Endometrium (tissue), 2 donors: ENCODE data around the gene FYB1.

Source experiments
- FAIRE-seq: peaks from 2 replicates; lab custom pipeline; 2012; peaks lifted over from hg19 to GRCh38; lab: Jason Lieb, UNC
- donor health status: control.
- donor health status: control.

FYB1 gene

DNA sequence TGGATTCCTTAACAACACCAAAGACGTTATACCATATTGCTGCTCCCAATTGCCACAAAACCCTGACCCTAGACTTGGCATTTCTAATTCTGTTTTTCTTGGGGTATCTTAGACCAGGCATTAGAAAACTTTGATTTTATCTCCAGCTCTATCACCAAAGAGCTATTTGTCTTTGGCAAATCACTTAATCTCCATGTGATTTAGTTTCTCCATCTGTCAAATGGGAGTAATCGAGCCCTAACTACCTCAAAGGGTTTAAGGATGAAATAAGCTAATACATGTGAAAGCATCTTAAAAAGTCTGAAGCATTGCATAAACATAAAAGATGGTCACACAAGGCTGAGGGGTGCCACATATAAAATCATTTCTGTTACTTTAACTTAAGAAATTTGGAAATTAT is 60.6 kb downstream of the FYB1 start:
- FAIRE-seq, result no peak

DNA sequence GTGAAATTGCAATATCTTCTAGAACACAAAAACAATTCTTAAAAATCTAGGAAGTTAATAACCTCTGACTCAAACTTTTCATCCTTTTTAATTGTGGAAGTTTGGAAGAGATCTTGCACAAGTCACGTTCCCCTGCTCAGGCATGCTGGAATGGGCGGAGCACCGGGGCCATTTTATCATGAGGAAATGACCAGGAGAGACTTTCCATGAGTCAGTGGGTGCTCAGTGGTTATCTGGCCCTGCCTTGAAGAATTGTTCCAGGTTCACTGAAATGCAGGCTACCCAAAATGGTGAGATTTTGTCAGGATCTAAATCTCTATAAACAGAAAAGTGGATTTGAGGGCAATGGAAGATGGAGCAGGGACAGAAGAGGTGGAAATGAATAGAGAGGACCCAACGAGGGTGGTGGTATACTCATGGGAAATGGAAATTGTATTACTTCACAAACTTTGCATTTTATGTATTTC is 61.2 kb downstream of the FYB1 start:
- no peak for FAIRE-seq

DNA sequence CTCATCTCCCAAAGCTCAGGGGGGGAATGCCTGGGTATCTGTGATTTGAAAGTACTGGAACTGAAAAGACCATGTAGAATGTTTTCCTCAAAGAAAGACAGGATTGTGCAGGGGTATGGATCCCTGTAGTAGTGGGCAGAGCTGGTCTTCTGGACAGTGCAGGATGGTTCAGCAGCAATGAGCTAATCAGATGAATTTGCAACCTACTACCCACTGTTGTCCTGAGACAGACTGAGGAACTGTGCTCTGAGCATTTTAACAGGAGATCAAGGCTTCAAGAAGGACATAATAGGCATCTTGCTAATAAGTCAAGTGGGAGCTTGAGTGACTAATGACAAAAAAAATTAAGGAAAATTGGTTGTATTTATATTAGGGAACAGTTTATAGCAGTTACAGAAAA is 61.7 kb downstream of the FYB1 start:
- FAIRE-seq, result no peak

DNA sequence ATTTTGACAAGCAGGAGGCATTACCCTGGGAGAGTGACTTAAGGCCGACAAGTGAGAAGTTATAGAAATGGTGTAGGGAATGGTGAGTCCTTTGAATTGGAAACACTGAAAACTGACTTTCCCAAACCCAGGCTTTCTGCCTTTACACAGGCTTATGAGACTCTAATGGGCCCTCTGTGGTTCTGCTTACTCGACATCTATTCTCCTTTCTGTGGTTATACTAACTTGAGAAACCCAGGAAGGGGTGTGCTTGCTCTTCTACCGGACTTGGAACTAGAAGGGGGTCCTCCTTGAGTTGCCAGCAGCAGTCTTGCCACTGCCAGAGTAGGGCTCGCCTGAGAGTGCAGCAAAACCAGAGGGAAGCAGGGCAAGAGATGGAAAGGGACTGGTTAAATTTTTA is 63.3 kb downstream of the FYB1 start:
- FAIRE-seq, result no peak

DNA sequence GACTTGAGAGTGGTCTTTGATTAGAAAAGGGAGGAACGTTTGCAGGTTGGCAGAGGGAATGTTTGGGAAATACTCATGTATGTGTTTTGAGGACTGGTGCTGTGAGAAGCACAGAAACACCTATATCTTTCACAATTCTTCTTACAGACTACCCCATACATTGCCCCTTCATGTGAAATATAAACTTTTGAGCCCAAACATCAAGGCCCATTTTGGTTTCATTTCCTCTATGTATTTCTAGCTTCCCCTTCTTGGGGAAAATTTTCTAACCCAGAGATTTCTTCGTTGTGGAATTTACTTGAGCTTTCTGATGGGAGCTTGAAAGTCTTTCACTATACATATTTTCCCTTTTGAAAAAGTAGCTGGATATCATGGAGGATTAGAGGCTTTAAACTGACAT is 67.6 kb downstream of the FYB1 start:
- FAIRE-seq, result no peak

DNA sequence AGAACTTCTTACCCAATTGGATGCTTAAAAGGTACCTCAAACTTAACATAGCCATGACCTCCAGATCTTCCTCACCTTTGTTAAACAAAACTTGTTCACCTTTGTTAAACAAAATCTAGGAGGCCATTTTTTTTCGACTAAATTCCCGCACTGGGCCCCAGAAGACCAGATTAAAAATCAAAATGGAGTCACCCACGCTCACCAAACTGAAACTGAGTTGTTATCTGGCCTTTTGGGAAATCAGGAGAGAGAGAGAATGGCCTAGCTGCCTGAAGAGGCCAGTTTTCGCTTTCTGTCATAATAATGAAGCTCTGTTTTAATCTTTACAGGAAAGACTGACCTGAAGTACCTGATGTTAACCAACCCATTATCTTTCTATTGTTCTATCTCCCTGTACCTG is 69.4 kb downstream of the FYB1 start:
- FAIRE-seq, result no peak

DNA sequence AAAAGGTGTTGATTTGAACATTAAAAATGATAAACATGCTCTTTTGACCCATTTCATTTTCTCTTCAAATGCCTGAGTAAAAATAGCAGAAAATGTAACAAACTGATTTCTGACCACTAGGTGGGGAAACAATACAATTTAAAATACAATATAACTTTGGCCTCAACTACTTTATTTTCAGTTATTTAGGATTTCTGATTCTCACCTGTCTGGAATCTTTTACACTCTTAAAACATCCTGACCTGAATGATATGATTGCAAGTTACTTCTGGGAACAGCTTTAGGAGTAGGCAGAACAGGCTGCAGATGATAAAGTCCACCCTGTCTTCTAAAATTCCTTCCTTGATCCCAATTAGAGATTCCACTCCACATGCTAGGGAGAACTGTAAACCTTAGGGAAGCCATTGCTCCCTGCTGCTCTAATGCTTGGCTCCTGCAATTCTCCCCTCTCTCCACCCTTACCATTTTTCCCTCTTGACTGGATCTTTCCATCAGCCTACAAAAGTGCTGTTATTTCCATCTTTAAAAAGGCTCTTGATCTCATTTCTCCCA is 70.3 kb downstream of the FYB1 start:
- FAIRE-seq, result peak; percentile 97

DNA sequence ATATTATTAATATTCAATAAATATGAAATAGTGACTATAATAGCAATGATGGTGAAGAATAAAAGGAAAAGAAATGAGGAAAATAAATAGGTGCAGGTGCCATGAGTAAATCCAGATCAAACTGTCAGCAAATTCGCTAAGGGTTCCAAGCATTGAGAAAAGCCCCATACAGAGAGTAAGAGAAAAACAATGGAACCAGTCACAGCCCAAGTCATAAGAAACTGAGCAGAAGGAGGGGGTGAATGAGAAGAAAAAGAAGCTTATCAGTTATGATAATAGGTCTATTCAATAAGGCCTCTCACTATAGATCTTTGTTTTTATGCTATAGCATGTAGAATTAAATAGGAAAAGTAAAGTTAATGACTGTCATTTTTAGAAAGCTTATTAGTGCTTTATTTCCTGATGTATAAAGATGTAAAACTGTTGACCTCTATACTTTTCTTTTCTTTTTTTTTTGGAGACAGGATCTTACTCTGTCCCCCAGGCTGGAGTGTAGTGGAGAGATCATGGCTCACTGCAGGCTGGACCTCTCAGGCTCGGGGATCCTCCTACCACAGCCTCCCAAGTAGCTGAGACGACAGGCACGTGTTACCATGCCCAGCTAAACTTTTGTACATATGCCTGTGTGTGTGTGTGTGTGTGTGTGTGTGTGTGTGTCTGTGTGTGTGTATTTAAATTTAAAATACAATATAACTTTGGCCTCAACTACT is 72.4 kb downstream of the FYB1 start:
- no peak for FAIRE-seq

DNA sequence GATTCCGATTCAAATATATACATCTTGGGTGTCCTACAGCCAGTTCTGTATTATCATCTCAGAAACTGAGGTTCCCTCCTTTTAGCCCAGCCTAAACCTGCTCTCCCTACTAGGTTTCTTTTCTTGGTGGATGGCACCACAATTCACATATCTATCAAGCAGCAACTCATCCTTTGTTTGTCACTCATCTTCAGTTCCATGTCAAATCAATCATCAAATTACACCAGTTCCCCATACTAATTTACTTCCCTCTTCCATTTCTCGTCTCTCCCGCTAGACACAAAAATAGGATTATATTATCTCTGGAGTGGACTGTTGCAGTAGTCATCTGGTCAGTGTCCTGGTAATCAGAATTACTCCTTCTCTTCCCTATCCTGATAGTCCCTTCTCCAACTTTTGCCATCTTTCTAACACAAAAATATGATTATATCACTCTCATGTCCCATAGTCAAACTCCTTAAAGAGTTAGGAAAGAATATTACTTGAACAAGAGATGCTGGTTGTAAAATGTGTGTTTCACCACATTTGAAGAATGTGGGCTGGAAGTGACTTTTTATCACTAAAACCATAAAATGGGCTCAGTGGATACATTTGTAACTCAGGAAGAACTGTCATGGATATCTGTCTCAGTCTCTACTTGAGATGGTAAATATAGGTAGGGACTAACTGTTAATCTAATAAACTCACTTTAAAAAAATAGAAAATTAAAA is 76.1 kb downstream of the FYB1 start:
- no peak for FAIRE-seq

DNA sequence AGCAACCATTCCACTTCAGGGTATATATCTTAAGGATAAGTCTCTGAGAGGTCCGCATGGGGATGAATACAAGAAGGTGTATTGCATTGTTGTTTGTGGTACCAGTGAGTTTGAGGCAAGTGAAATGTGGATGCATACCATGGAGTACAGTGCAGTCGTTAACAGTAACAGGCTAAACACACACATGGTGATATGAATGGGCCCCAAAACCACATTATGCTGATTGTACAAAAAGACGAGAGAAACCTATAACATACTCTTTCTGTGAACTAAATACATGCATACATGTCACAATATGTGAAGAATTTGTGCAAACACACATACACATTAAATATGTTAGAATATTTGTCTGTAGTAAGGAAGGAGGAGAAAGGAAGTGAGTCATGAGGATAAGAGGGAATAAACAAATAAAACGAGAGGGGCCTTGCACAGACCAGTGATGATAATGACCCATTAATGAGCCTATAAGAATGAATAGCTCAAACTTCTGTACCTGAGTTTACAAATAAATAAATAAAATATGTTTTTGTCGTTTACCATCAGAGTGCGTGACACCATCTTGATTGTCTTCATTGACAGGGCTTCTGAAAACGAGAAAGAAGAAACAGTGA is 78.7 kb downstream of the FYB1 start:
- FAIRE-seq, result no peak

DNA sequence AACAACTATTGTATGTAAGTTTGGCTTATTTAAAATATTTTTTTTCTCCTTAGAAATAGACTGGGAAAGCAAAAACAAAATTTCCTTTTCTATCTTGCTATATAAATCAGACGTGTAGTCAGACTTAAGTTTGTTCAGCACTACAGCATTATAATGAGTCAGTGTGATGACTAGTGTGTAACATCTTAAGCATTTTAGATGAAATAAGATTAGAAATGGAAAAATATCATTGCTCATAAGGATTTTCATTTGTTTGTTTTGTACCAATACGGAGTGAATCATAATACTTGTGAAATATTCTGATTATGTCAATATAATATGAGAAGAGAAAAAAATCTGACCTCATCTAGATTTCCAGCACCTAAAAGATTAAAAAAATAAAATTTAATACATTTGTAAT is 80.5 kb downstream of the FYB1 start:
- no peak for FAIRE-seq

DNA sequence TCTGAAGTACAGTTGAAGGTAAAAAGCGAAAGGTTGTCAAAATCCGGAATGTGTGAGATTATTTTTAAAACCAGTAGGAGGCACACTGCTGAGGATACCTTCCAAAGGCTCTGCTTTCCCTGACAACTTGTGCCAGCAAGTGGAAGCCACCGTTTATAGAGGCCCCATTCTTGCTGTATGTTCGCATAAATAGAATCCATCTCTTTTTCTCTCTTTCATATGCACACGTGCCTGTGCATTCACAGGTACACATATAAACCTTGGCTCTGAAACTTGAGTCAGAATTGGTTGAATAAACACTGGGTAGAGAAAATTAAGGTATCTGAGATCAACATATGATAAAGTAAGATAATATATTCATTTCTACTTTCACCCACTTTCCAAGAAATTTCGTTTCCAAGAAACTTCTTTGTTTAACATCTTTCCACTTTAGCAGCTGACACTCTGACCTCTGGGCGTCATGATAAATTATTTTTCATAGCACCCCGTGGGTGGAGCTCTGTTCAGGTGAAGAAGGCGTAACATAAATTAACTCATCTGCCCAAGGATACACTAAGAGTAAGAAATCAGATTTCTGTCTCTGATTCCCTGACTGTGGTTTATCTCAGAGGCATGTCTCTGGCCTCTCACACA is 81.4 kb downstream of the FYB1 start:
- no peak for FAIRE-seq

DNA sequence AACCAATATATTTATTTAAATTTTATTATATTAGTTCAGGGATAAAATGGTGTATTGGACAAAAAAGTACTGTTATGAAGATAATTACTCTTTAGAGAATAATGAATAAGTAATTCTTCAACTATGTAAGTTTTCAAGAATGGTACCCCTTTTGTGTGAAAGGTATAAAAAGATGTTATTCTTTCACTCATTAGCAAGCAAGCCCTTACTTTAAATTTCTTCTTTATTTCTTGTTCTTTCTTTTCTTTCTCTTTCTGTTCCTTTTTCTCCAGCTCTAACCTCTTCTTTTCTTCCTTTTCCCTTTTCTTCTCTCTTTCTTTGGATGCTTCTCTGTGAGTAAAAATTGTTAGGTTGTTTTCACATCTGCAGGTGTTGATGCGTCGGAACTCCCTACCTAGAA is 82.0 kb downstream of the FYB1 start:
- FAIRE-seq, result no peak

DNA sequence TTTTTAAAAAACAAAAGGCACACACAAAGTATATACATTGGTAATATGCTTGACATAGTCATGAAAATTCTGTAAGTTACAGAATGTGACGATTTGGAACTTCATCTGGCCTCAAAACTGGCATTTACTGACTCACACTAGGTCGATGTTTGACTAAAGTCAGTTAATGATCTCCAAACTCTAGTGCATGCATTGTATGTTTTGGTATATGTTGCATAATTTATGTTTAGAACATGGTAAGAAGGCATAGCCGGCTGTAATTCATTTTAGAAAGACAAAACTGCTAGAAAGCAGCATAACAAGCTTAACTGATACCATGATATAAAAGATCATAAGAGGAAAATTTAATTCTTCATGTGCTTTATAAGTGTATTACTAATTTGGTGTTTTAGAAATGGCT is 86.6 kb downstream of the FYB1 start:
- no peak for FAIRE-seq

DNA sequence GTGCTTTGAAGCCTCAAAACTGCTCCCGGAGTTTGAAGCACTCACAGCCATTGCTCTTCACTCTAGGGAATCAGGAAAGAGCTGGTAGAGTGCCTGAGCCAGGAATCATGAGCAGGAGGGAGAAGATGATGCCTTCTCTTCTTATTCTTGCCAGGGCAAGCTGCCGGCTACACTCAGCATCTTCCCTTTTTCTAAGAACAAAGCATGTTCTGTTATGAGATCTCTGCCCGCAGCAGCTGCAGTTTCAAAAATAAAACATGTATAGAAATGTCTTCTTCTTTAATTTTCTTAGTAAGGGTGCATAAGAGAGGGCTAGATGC is 87.3 kb downstream of the FYB1 start:
- FAIRE-seq, result no peak

DNA sequence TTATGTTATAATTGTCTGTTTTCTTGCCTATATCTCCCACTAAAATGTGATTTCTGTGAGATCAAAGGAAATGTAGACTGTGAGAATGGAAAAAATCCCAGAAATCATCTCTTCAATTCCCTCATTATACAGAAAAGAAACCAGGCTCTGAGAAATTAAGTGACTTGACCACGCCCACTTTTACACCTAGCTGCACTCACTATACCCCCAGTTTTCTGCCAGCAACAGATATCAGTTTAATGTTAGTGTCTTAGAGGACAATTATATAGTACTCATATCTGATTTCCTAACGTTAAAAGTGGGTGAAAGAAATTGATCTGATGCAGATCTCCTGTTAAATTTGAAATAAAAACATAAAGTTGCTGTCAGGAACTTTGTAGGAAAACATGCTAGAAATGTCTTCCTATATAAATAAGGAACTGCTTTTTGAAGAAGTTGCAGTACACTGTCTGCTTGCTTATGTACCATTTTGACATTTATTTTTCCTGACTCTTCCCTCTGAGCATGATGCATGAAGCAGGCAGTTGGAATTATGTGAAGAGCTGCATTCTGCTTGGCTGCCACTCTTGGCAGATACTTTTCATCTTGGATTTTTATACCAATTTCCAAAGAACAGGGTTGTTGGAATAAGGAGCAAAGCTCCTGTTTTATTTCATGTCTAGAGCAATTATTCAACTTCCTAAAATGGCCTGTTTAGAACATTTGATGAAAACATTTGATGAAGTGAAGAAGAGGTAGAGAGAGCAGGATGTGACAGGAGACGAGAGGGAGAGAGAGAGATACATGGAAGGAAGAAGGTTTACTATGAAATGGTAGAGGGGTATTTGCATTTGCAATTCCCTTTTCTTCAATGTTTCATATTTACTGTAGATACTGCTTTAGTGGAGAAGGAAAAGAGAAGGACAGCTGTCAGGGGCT is 87.9 kb downstream of the FYB1 start:
- FAIRE-seq, result no peak

DNA sequence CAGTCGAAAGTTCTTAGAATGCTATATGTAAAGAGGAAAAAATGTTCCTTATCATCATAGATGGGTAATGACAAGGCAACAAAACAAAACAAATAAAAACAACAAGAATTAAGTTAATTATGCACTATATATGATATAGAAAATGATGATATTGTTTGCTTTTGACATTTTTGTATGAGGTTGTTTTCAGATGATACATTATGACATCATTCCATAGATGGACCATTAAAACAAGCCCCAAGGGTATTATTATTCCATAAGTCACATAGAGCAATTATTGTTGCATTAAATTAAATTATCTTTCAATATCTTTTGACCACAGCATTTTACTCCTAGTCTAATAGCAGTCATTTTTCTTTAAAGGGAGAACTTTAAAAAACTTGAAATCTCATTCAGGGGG is 88.6 kb downstream of the FYB1 start:
- no peak for FAIRE-seq

DNA sequence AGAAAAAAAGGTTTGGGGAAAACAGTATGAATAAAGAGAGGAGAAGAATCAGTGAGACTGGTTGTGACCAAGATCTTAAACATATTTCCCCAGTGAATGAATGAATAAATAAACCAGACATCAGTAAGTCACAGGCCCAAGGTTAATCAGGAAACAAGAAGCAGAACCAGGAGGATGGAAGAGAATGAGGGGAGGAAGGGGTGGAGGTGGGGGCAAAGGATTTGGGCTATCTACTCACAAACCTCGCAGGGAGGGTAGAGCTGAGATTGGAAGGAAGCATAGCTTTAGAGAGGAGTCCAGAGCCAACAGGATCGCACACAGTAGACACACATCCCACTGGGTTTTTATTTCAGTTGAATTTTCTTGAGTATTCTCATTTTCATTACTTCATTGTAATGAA is 97.4 kb downstream of the FYB1 start:
- no peak for FAIRE-seq

DNA sequence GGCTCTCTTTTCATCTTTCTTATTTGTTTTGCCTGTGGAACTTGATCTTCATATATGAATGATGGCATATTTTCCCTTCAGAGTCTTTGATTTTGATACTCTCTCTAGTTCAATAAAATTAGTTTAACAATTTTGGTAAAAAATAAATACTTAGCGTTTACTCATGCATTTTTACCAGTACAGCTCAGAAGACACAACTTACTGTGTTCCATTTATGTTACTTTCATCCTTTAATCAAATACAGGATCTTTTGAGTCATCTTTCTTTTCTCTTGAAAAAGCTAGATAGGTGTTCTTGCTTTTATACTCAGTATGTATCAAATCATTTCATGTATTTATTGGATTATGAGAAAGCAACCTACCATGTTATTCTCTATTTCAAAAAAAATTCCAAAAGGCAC is 98.0 kb downstream of the FYB1 start:
- no peak for FAIRE-seq

DNA sequence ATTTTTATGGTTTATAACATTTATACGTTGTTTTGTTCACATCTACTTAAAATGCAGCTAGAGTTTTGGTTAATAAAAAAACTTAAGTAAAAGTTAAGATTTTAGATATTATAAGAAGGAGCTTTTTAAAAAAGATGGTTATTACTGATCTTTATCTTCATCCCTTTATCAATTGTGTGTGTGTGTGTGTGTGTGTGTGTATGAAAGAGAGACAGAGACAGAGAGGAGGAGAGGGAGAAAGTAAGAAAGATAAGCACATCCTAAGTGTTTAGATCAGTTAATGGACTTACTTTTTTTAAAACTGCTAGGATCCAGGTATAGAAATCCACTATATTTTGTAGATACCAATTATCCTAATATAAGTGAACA is 99.3 kb downstream of the FYB1 start:
- no peak for FAIRE-seq

DNA sequence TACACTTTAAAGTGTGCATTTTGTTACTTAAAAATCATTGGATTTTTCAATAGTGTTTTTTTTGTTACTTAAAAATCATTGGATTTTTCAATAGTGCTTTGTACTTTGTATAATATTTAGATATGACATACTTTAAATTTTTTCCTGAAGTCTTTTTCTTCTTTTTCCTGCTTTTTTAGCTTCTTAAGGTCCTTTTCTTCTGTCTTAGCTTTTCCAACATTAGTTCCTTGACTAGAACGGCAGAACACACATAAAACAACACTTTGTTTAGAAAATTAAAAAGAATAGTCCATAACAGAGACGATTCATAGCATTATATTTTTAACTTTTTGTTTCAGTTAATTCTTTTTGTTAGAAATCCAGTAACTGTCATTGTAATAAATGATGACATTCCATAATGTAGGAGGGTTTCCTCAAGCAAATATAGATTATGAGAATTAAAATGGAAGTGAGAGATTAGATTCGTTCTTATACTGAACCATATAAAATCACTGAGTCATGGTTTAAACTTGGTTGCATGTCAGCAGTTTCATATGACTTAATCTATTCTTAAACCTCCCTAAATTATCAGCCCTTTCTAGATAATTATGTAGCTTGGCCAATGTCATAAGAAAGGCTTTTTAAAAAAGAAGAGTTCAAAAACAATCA is 99.8 kb downstream of the FYB1 start:
- peak; percentile 15 for FAIRE-seq
